Measurements from ENCODE around the gene OLIG2.

OLIG2 gene

DNA sequence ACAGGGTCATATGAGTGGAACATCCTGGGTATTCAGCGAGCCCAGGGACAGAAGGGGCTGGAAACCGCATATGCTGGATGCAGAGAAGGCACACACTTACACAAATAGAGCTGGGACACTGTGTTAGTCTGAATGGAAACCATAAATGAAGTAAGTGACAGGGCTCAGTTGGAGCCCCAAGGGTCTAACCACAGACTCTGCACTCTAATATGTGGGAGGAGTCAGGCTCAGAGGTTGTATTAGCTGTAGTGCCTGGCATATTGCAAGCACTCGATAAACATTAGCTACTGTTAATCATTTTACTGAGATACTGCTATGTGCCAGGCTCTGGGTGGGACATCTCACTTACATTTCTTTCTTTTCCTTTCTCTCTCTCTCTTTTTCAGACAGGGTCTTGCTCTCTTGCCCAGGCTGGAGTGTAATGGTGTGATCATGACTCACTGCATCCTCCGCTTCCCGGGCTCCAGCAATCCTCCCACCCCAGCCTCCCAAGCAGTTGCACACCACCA, 37.7 kb downstream of the OLIG2 start:
- Histone ChIP-seq H3K27ac (ENCODE audit: insufficient read depth in 1 of 2, low read depth in 1 of 2, low read length in 2 of 2, poor library complexity in 1 of 2, severe bottlenecking in 2 of 2) (no peak overlapping the region), H3K4me3 (ENCODE audit: control insufficient read depth in 1 of 7, extremely low read depth in 1 of 7, insufficient read depth in 4 of 7, low read depth in 2 of 7, low read length in 6 of 7) (no peak overlapping the region), H3K4me1 (ENCODE audit: control extremely low read depth in 1 of 4, control insufficient read depth in 4 of 4, insufficient read depth in 4 of 4, low read length in 3 of 4) (peaks cover 21 to 83% (median 43%) of the 10 kb centered on the region in 4 experiments), H3K27me3 (replicated peaks in 2 of 5; ENCODE audit: control insufficient read depth in 4 of 5, insufficient read depth in 5 of 5, low read length in 4 of 5) (peaks cover 0 to 4% (median 0%) of the 10 kb centered on the region in 5 experiments), H3K9me3 (ENCODE audit: control extremely low read depth in 1 of 5, control insufficient read depth in 4 of 5, insufficient read depth in 2 of 5, low read depth in 1 of 5, low read length in 4 of 5) (no peaks in the 10 kb centered on the region), H3K36me3 (ENCODE audit: control insufficient read depth in 4 of 4, insufficient read depth in 4 of 4, low read length in 3 of 4) (no peaks in the 10 kb centered on the region)
- no peak for DNase-seq
- ChIA-PET POLR2A (no interaction called here), CTCF (interaction anchor here (1.3 to 1.6 kb wide), 4 partner anchors 9 to 69 kb away, joined by 3 to 5 read pairs (median 3); no protein-coding TSS in a partner anchor)
- 71% methylated on average over 2 of the region's 5 CpGs for WGBS (ENCODE audit: insufficient coverage)

DNA sequence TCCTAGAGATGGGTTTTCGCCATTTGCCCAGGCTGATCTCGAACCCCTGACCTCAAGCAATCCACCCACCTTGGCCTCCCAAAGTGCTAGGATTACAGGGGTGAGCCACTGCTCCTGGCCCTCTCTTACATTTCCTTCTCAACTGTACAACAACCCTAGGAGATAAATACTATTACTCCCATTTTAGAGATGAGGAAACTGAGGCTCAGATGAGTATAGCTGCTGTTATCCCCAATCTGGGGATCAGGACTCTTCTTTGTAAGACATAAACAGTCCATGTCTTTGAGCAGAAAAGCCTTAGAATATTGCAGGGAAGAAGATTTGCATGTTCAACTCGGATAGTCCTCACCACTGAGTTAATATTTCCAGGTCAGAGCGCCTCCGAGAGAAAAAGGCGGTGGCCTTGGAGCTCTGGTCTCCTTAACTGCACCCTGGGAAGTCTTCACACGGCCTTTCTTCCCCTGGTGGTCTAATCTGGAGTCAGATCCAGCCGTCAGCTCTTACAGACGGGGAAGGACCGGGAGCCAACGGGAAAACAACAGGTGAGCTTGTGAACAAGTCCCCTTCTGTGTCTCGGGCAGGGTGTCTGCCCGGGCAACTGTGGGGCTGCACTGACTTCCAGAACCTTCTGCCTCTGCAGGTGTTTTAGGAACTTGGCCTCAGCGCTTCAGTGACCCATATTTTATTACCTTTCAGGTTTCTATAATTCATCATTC, 38.3 kb downstream of the OLIG2 start:
- WGBS (ENCODE audit: insufficient coverage): 91% methylated on average over 12 of the region's 14 CpGs

DNA sequence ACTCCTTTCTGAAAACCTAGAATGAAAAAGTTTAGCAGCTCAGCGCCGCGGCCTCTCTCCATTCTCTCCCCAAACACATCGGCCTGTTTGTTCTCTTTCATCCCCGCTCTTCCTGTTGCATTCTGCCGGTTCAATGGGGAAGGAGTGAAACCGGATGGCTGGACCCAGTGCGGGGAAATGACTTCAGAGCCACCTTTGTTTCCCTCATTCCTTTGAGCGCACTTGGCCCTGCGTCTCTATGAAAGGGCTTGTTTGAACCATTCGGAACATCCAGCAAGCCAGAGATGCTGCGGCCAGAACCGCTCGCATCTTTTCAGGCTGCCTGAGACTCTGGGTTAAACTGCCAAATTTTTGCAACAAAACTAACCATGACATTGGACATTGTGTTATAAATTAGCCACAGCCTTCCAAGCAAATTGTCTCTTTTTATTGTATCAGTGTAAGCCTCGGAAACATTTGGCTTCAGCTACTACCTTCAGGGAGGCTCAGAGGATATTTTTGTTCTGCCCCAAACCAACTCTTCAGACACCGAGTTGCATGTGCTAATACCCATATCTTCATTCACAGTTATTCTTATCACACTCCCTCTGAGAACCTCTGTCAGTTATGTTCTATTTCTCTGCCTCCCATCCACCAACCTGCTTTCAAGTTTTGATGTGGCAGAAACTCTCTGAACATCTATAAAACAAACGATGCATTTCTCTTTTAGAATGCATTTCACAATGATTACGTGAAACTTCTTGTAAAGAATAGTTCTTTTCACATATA, 39.1 kb downstream of the OLIG2 start:
- POLR2A ChIA-PET: no interaction called here
- Histone ChIP-seq H3K4me1 (ENCODE audit: control extremely low read depth in 1 of 4, control insufficient read depth in 4 of 4, insufficient read depth in 4 of 4, low read length in 3 of 4) (peaks cover 18 to 80% (median 38%) of the 10 kb centered on the region in 4 experiments), H3K4me3 (ENCODE audit: control insufficient read depth in 1 of 7, extremely low read depth in 1 of 7, insufficient read depth in 4 of 7, low read depth in 2 of 7, low read length in 6 of 7) (no peak overlapping the region), H3K9me3 (ENCODE audit: control extremely low read depth in 1 of 5, control insufficient read depth in 4 of 5, insufficient read depth in 2 of 5, low read depth in 1 of 5, low read length in 4 of 5) (peaks cover 0 to 8% (median 3%) of the 10 kb centered on the region in 5 experiments), H3K36me3 (ENCODE audit: control insufficient read depth in 4 of 4, insufficient read depth in 4 of 4, low read length in 3 of 4) (no peaks in the 10 kb centered on the region), H3K27ac (ENCODE audit: insufficient read depth in 1 of 2, low read depth in 1 of 2, low read length in 2 of 2, poor library complexity in 1 of 2, severe bottlenecking in 2 of 2) (no peak overlapping the region), H3K27me3 (replicated peaks in 2 of 5; ENCODE audit: control insufficient read depth in 4 of 5, insufficient read depth in 5 of 5, low read length in 4 of 5) (peaks cover 0 to 18% (median 4%) of the 10 kb centered on the region in 5 experiments)
- DNase-seq: peak in 1 of 3 donors; percentile 16
- WGBS (ENCODE audit: insufficient coverage): 56% methylated on average over 15 of the region's 18 CpGs
- CTCF ChIA-PET: interaction anchor here (0.8 to 1.5 kb wide), 4 partner anchors 9 to 71 kb away, joined by 3 to 5 read pairs (median 4); no protein-coding TSS in a partner anchor

More for the DNA sequence above, 38.3 kb downstream of the OLIG2 start:
- Histone ChIP-seq H3K27ac (ENCODE audit: insufficient read depth in 1 of 2, low read depth in 1 of 2, low read length in 2 of 2, poor library complexity in 1 of 2, severe bottlenecking in 2 of 2) (no peak overlapping the region), H3K4me3 (ENCODE audit: control insufficient read depth in 1 of 7, extremely low read depth in 1 of 7, insufficient read depth in 4 of 7, low read depth in 2 of 7, low read length in 6 of 7) (no peak overlapping the region), H3K27me3 (replicated peaks in 2 of 5; ENCODE audit: control insufficient read depth in 4 of 5, insufficient read depth in 5 of 5, low read length in 4 of 5) (peaks cover 0 to 11% (median 0%) of the 10 kb centered on the region in 5 experiments), H3K4me1 (ENCODE audit: control extremely low read depth in 1 of 4, control insufficient read depth in 4 of 4, insufficient read depth in 4 of 4, low read length in 3 of 4) (peaks cover 16 to 82% (median 39%) of the 10 kb centered on the region in 4 experiments), H3K36me3 (ENCODE audit: control insufficient read depth in 4 of 4, insufficient read depth in 4 of 4, low read length in 3 of 4) (no peaks in the 10 kb centered on the region), H3K9me3 (ENCODE audit: control extremely low read depth in 1 of 5, control insufficient read depth in 4 of 5, insufficient read depth in 2 of 5, low read depth in 1 of 5, low read length in 4 of 5) (peaks cover 0 to 3% (median 0%) of the 10 kb centered on the region in 5 experiments)
- no peak for DNase-seq
- ChIA-PET POLR2A (no interaction called here), CTCF (interaction anchor here (1.2 to 1.5 kb wide), 4 partner anchors 10 to 70 kb away, joined by 3 to 5 read pairs (median 4); no protein-coding TSS in a partner anchor)

DNA sequence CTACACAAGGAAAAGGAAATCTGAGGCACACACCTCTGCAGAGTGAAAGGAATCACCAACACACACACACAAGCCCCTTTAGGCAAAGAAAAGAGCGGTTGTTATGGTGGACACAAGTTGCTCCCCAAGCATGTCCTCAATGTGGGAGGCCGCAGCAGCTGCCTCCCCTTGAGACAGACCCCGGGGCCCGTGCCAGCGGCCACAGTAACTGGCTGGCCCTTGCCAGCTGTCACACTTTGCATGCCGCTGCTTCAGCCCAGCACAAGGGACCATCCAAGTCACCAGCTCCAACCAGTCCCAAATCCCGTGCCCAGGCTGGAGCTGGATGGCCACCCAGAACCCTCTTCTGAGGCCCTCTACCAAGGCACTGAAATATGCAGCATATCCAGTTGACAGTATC, 41.3 kb downstream of the OLIG2 start:
- H3K27ac ChIP-seq (ENCODE audit: insufficient read depth in 1 of 2, low read depth in 1 of 2, low read length in 2 of 2, poor library complexity in 1 of 2, severe bottlenecking in 2 of 2): no peak overlapping the region
- ChIA-PET POLR2A (no interaction called here), CTCF (interaction anchor here (0.8 to 1.6 kb wide), 4 partner anchors 10 to 60 kb away, joined by 3 to 6 read pairs (median 4); no protein-coding TSS in a partner anchor)
- 80% methylated on average over 7 of the region's 7 CpGs for WGBS (ENCODE audit: insufficient coverage)
- H3K4me1 ChIP-seq (ENCODE audit: control extremely low read depth in 1 of 4, control insufficient read depth in 4 of 4, insufficient read depth in 4 of 4, low read length in 3 of 4): peaks cover 16 to 86% (median 56%) of the 10 kb centered on the region in 4 experiments
- peaks cover 0 to 41% (median 9%) of the 10 kb centered on the region in 5 experiments for H3K27me3 ChIP-seq (replicated peaks in 2 of 5; ENCODE audit: control insufficient read depth in 4 of 5, insufficient read depth in 5 of 5, low read length in 4 of 5)
- DNase-seq: peak in 1 of 3 donors; percentile 13
- peaks cover 0 to 8% (median 3%) of the 10 kb centered on the region in 5 experiments for H3K9me3 ChIP-seq (ENCODE audit: control extremely low read depth in 1 of 5, control insufficient read depth in 4 of 5, insufficient read depth in 2 of 5, low read depth in 1 of 5, low read length in 4 of 5)
- no peaks in the 10 kb centered on the region for H3K36me3 ChIP-seq (ENCODE audit: control insufficient read depth in 4 of 4, insufficient read depth in 4 of 4, low read length in 3 of 4)
- H3K4me3 ChIP-seq (ENCODE audit: control insufficient read depth in 1 of 7, extremely low read depth in 1 of 7, insufficient read depth in 4 of 7, low read depth in 2 of 7, low read length in 6 of 7): peak overlapping the region in 2 of 7 experiments; percentile 1 to 3

DNA sequence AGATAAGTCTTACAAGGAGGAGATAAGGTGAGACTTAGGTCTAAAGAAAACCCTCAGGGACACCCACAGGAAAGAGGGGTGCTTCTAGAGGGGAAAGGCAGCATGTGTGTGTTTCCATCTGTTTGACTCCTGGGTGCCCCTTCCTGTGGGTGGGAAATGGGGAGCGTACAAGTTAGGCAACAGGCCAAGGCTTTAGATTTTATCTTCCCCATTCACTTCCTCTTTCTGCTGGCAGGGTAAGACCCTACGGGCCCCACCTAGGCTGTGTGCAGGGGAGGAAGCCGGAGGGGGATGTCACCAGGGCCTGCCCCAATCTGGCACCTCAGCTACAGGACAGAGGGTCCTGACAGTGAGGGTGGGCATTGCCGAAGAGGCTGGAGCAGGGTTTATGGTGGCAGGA, 41.7 kb downstream of the OLIG2 start:
- WGBS (ENCODE audit: insufficient coverage): 0% methylated on average over 3 of the region's 4 CpGs
- POLR2A ChIA-PET: no interaction called here
- H3K4me1 ChIP-seq (ENCODE audit: control extremely low read depth in 1 of 4, control insufficient read depth in 4 of 4, insufficient read depth in 4 of 4, low read length in 3 of 4): peaks cover 16 to 89% (median 57%) of the 10 kb centered on the region in 4 experiments

DNA sequence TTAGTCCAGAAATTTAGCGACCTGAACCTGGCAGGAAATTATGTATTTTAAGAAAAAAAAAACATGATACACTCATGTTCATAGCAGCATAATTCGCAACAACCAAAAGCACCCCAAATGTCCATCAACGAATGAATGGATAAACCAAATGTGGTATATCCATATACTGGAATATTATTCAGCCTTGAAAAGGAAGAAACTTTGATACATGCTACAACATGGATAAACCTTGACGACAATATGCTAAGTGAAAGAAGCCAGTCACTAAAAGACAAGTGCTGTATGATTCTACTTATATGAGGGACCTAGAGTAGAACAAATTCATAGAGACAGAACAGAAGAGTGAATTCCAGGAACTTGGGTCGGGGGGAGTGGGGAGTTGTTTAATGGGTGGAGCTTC, 43.5 kb downstream of the OLIG2 start:
- Histone ChIP-seq H3K4me3 (ENCODE audit: control insufficient read depth in 1 of 7, extremely low read depth in 1 of 7, insufficient read depth in 4 of 7, low read depth in 2 of 7, low read length in 6 of 7) (peak overlapping the region in 2 of 7 experiments; percentile 31 to 65), H3K9me3 (ENCODE audit: control extremely low read depth in 1 of 5, control insufficient read depth in 4 of 5, insufficient read depth in 2 of 5, low read depth in 1 of 5, low read length in 4 of 5) (peaks cover 0 to 8% (median 3%) of the 10 kb centered on the region in 5 experiments), H3K4me1 (ENCODE audit: control extremely low read depth in 1 of 4, control insufficient read depth in 4 of 4, insufficient read depth in 4 of 4, low read length in 3 of 4) (peaks cover 16 to 76% (median 51%) of the 10 kb centered on the region in 4 experiments), H3K27ac (ENCODE audit: insufficient read depth in 1 of 2, low read depth in 1 of 2, low read length in 2 of 2, poor library complexity in 1 of 2, severe bottlenecking in 2 of 2) (no peak overlapping the region), H3K27me3 (replicated peaks in 2 of 5; ENCODE audit: control insufficient read depth in 4 of 5, insufficient read depth in 5 of 5, low read length in 4 of 5) (peaks cover 9 to 63% (median 30%) of the 10 kb centered on the region in 5 experiments), H3K36me3 (ENCODE audit: control insufficient read depth in 4 of 4, insufficient read depth in 4 of 4, low read length in 3 of 4) (no peaks in the 10 kb centered on the region)
- POLR2A ChIA-PET: no interaction called here
- no peak for DNase-seq
- 100% methylated on average over 1 of the region's 5 CpGs for WGBS (ENCODE audit: insufficient coverage)
- CTCF ChIA-PET: interaction anchor here (0.8 kb wide), 1 partner anchor 40 kb away, joined by 3 read pairs; no protein-coding TSS in a partner anchor

More for the DNA sequence above, 41.7 kb downstream of the OLIG2 start:
- peak in 2 of 3 donors; percentile 91 to 92 for DNase-seq
- Histone ChIP-seq H3K4me3 (ENCODE audit: control insufficient read depth in 1 of 7, extremely low read depth in 1 of 7, insufficient read depth in 4 of 7, low read depth in 2 of 7, low read length in 6 of 7) (peak overlapping the region in 2 of 7 experiments; percentile 3 to 26), H3K9me3 (ENCODE audit: control extremely low read depth in 1 of 5, control insufficient read depth in 4 of 5, insufficient read depth in 2 of 5, low read depth in 1 of 5, low read length in 4 of 5) (peaks cover 0 to 8% (median 3%) of the 10 kb centered on the region in 5 experiments), H3K27ac (ENCODE audit: insufficient read depth in 1 of 2, low read depth in 1 of 2, low read length in 2 of 2, poor library complexity in 1 of 2, severe bottlenecking in 2 of 2) (no peak overlapping the region), H3K36me3 (ENCODE audit: control insufficient read depth in 4 of 4, insufficient read depth in 4 of 4, low read length in 3 of 4) (no peaks in the 10 kb centered on the region), H3K27me3 (replicated peaks in 2 of 5; ENCODE audit: control insufficient read depth in 4 of 5, insufficient read depth in 5 of 5, low read length in 4 of 5) (peaks cover under 1 to 45% (median 13%) of the 10 kb centered on the region in 5 experiments)
- CTCF ChIA-PET: interaction anchor here (1.3 to 1.6 kb wide), 3 partner anchors 18 to 60 kb away, joined by 4 to 6 read pairs (median 4); no protein-coding TSS in a partner anchor

Data from common myeloid progenitor, CD34-positive (primary cell).